HK-2 (cell line): ENCODE measurements around the gene ITGB8.
"Not testable (repeated sequence)": the region's sequence is repeated elsewhere in the genome, so short reads cannot be mapped to it uniquely, and the experiment has no call there.

ENCODE experiments used
- DNase-seq: peaks from one replicate; pipeline ENCODE4 v3.0.0-alpha.2; 2018; ENCODE audit not compliant: unreplicated experiment

Gene ITGB8

GRCh38 chr7:20330239-20330927, at the start of gene ITGB8:
Gene ITGB8, plus strand, starts transcription at chr7:20330900. Its CDS starts 907 bp downstream, at chr7:20331807.
- DNase-seq = peak; percentile 86

- DNase-seq = no peak
Measured at GRCh38 chr7:20282959-20283358, 47.7 kb upstream of the ITGB8 start.

DNA sequence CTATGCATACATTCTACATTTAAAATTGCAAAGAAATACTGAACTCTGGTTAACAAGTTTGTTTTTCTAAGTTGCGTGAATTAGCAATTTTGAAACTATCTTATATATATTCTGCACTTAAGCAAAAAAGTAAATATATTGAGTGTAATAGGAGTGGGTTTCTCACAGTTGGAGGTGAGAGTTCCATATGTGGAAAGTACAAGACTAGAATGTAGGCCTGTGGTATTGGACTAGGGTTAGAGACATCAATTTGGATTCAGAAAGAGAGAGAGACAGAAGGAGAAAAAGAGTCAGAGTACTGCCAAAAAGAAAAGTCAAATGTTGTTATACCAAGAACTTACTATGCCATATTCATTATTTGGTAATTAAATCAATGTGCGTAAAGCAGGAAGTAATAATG, 47.3 kb upstream of the ITGB8 start:
- no peak for DNase-seq

GRCh38 chr7:20284003-20284770, 46.5 kb upstream of the ITGB8 start:
- DNase-seq = no peak

DNA sequence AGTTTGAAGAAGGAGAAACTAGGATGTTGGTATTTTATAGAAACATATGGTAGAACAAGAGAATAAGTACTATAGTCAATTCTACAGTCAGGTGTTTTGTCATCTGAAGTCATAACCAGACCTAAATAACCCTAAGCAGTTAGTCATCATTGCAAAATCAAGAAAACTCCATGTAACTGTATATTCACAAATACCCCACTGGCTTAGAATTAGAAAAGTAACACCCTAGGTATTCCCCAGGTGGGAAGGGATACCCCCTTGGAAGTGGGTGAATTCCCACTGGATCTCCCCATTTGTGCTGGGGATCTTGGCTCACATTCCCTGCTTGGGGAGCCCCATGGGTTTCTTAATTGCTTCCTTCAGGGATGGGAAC, 45.9 kb upstream of the ITGB8 start:
- no peak for DNase-seq

DNA sequence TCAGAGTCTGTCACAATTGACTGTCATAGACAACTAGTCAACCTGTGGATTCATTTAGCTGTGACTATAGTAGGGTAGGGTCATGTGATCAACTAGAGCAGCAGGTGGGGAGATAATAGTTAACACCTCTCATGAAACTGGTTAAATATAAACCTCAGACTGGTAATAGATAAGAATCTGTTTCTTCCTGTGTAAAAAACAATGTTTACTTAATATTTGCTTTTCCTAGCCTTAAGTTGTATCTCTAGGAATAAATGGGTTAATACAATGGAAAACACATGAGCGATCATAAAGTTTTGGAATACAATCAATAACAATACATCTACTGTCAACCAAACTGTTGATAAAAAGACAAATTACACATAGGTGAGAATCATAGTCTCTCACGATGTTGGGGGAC, 43.4 kb upstream of the ITGB8 start:
- no peak for DNase-seq

GRCh38 chr7:20288036-20288435, 42.7 kb upstream of the ITGB8 start:
- no peak for DNase-seq

DNA sequence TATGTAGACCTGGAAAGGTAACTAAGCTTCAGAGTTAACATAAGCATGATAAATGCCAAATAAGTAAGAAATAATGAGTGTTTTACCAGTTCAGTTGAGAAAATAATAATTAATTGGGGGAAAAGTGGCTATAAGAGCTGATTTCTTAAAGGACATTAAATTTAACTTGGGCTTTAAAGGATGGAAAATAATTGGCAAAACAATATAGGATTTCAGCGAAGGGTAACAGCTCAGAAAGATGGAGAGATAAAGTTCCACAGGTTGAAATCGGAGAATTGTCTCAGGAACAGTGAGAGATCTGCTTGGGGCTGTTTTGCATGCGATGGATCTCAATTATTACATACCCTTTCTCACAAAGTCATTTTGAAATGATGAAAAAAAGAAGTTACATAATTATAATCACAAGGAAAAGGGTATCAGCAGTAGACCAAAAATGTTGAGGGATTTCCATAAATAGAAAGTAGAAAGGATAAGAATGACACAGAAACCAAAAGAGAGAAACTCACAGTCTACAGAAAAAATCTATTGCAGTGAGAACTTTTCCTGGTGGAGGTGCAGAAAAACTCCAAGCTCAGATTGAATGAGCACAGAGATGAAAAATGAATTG, 40.1 kb upstream of the ITGB8 start:
- DNase-seq = no peak

- DNase-seq = no peak
Measured at GRCh38 chr7:20293336-20293735, 37.4 kb upstream of the ITGB8 start.

DNA sequence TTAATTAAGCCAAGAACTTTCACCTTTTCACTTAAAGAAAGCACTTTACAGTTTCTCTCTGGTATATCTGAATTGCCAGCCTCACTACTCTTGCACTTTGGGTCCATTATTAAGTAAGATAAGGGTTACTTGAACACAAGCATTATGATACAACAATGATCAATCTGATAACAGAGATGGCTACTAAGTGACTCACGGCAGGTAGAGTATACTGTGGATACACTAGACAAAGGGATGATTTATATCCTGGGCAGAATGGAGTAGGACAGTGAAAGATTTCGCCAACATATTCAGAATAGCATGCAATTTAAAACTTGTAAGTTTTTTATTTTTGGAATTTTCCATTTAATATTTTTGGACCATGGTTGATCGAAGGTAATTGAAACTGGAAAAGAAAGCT, 34.3 kb upstream of the ITGB8 start:
- DNase-seq = no peak

DNA sequence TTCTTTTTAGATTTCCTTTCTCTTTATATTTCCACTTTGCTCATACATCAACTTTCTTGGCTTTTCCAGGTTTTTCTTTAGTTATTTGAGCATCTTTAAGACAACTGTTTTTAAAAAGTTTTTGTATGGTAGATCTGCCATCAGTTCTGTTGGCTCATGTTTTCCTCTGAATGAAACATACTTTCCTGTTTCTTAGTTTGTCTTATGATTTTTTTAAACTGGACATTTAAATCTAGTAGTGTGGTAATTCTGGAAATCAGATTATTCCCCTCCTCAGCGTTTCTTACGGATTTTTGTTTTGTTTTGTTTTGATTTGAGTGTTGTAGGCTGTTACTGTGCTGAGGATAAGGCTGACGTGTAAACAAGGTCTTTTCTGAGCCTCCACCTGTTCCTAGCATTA, 33.8 kb upstream of the ITGB8 start:
- no peak for DNase-seq

GRCh38 chr7:20298486-20298901, 32.2 kb upstream of the ITGB8 start:
- DNase-seq = no peak

GRCh38 chr7:20299145-20299544, 31.6 kb upstream of the ITGB8 start:
- no peak for DNase-seq

GRCh38 chr7:20299647-20300312, 30.9 kb upstream of the ITGB8 start:
- DNase-seq = no peak

- DNase-seq = no peak
Measured at GRCh38 chr7:20301311-20301939, 29.3 kb upstream of the ITGB8 start.

DNA sequence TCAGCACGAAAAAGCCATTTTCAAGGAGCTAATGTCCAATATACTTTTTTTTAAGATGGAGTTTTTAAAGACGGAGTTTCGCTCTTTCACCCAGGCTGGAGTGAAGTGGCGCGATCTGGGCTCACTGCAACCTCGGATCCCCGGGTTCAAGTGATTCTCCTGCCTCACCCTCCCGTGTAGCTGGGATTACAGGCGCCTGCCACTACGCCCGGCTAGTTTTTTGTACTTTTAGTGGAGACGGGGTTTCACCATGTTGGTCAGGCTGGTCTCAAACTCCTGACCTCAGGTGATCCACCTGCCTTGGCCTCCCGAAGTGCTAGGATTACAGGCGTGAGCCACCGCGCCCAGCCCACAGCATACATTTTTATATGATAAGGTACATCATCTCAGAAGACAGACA, 28.4 kb upstream of the ITGB8 start:
- DNase-seq = not testable (repeated sequence)

- DNase-seq = no peak
Measured at GRCh38 chr7:20302891-20303290, 27.8 kb upstream of the ITGB8 start.

GRCh38 chr7:20304366-20304765, 26.3 kb upstream of the ITGB8 start:
- DNase-seq = no peak

DNA sequence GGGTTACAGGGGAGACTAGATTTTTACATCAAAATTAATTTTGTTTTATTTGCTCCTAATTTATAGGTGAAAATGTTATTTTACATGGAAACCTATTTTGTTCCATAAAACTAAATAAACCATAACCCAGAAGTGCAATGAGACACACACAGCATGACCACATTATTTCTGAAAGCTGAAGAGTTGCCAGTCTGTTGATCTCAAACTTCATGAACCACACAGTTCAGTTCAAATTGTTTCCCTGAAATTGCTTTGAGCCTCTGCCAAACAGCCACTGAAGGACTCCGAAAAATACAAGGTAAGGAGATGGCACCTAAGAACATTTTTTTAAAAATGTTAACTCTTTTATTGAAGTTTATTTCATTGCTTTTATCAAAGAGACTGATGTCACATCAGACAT, 25.0 kb upstream of the ITGB8 start:
- DNase-seq = no peak

GRCh38 chr7:20306180-20306946, 24.3 kb upstream of the ITGB8 start:
- DNase-seq = no peak

- no peak for DNase-seq
Measured at GRCh38 chr7:20307119-20307518, 23.6 kb upstream of the ITGB8 start.
